ENCODE results near the gene GNS. TPM values are rescaled to one million over a fixed set of nuclear protein-coding genes. Genes with fewer than 3 reads are reported as not detected.

Gene GNS
- total RNA-seq, 1 donor from 2014 or later = 150 TPM

- Mint-ChIP-seq H3K27me3 (ENCODE audit: unreplicated experiment) (no peaks in the 10 kb centered on the region), H3K36me3 (ENCODE audit: unreplicated experiment) (peaks cover 26% of the 10 kb centered on the region), H3K4me1 (ENCODE audit: unreplicated experiment) (peaks cover 9% of the 10 kb centered on the region), H3K27ac (ENCODE audit: unreplicated experiment) (no peak overlapping the region), H3K4me3 (ENCODE audit: unreplicated experiment) (no peak overlapping the region), H3K9me3 (ENCODE audit: unreplicated experiment) (no peaks in the 10 kb centered on the region)
- no peak for TF ChIP-seq CTCF (IDR thresholded peaks at IDR 0.05)
- no peak for DNase-seq (ENCODE audit: extremely low spot score, unreplicated experiment)
These were observed 6.4 kb downstream of the GNS start for GRCh38 chr12:64752833-64753238.

GRCh38 chr12:64752032-64752431 lies 7.2 kb downstream of the GNS start:
- Mint-ChIP-seq H3K27me3 (ENCODE audit: unreplicated experiment) (no peaks in the 10 kb centered on the region), H3K4me1 (ENCODE audit: unreplicated experiment) (peaks cover 4% of the 10 kb centered on the region), H3K27ac (ENCODE audit: unreplicated experiment) (no peak overlapping the region), H3K9me3 (ENCODE audit: unreplicated experiment) (no peaks in the 10 kb centered on the region), H3K4me3 (ENCODE audit: unreplicated experiment) (no peak overlapping the region), H3K36me3 (ENCODE audit: unreplicated experiment) (peaks cover 28% of the 10 kb centered on the region)
- DNase-seq (ENCODE audit: extremely low spot score, unreplicated experiment) = no peak
- TF ChIP-seq CTCF (IDR thresholded peaks at IDR 0.05) = no peak

- H3K36me3 Mint-ChIP-seq (ENCODE audit: unreplicated experiment) = peaks cover 42% of the 10 kb centered on the region
- no peaks in the 10 kb centered on the region for H3K9me3 Mint-ChIP-seq (ENCODE audit: unreplicated experiment)
- no peak for TF ChIP-seq CTCF (IDR thresholded peaks at IDR 0.05)
- no peaks in the 10 kb centered on the region for H3K27me3 Mint-ChIP-seq (ENCODE audit: unreplicated experiment)
- peaks cover 14% of the 10 kb centered on the region for H3K4me1 Mint-ChIP-seq (ENCODE audit: unreplicated experiment)
- DNase-seq (ENCODE audit: extremely low spot score, unreplicated experiment) = no peak
- H3K27ac Mint-ChIP-seq (ENCODE audit: unreplicated experiment) = no peak overlapping the region
- H3K4me3 Mint-ChIP-seq (ENCODE audit: unreplicated experiment) = no peak overlapping the region
These were observed 9.6 kb downstream of the GNS start for GRCh38 chr12:64749461-64750200.

GRCh38 chr12:64747695-64748094 lies 11.5 kb downstream of the GNS start:
- Mint-ChIP-seq H3K4me3 (ENCODE audit: unreplicated experiment) (no peak overlapping the region), H3K9me3 (ENCODE audit: unreplicated experiment) (no peaks in the 10 kb centered on the region), H3K27ac (ENCODE audit: unreplicated experiment) (no peak overlapping the region), H3K27me3 (ENCODE audit: unreplicated experiment) (no peaks in the 10 kb centered on the region), H3K36me3 (ENCODE audit: unreplicated experiment) (peaks cover 49% of the 10 kb centered on the region), H3K4me1 (ENCODE audit: unreplicated experiment) (peaks cover 18% of the 10 kb centered on the region)
- no peak for TF ChIP-seq CTCF (IDR thresholded peaks at IDR 0.05)
- no peak for DNase-seq (ENCODE audit: extremely low spot score, unreplicated experiment)

- Mint-ChIP-seq H3K27ac (ENCODE audit: unreplicated experiment) (no peak overlapping the region), H3K4me1 (ENCODE audit: unreplicated experiment) (peaks cover 18% of the 10 kb centered on the region), H3K36me3 (ENCODE audit: unreplicated experiment) (peaks cover 50% of the 10 kb centered on the region), H3K9me3 (ENCODE audit: unreplicated experiment) (no peaks in the 10 kb centered on the region), H3K27me3 (ENCODE audit: unreplicated experiment) (no peaks in the 10 kb centered on the region), H3K4me3 (ENCODE audit: unreplicated experiment) (no peak overlapping the region)
- no peak for TF ChIP-seq CTCF (IDR thresholded peaks at IDR 0.05)
- no peak for DNase-seq (ENCODE audit: extremely low spot score, unreplicated experiment)
These were observed 12.5 kb downstream of the GNS start for GRCh38 chr12:64746663-64747062.
